Sigmoid colon (tissue), 3 donors: Measurements from ENCODE around the gene GAN.

Experiments used
- POLR2A ChIP-seq, 2 donors: fragments of 450-650 bp; IDR thresholded peaks; one replicate each; pipeline ENCODE4 v1.6.1; 2016; ENCODE audit warnings: antibody characterized with exemption in 2 of 2, mild to moderate bottlenecking in 2 of 2, moderate library complexity in 2 of 2
- TF ChIP-seq, protein P1 (sequence below), 4 experiments: fragments of 450-650 bp in 3 of 4; fragments of 200-600 bp in 1 of 4; IDR thresholded peaks; one replicate each; pipeline ENCODE4 v1.5.1; 2016 to 2019; ENCODE audit warnings: antibody characterized with exemption in 4 of 4, mild to moderate bottlenecking in 3 of 4, moderate library complexity in 2 of 4

DNA sequence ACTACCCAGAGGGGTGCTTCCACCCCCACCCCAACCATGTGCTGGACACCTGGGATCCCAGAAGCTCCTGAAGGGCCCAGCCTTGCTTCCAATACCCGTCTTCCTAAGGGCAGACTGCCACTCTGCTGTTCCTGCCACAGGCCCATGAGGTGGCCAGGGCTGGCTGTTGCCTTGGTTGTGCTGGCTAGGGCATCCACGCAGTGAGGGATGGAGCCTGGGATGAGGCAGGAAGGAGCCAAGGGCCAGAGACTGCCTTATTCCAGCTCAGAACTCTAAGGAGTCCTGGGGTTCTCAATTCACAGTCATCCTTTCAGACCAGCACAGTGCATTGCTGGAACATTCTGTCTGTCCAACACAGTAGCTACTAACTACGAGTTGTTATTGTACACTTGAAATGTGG is 38.4 kb upstream of the GAN start:
- TF ChIP-seq, protein P1, sequence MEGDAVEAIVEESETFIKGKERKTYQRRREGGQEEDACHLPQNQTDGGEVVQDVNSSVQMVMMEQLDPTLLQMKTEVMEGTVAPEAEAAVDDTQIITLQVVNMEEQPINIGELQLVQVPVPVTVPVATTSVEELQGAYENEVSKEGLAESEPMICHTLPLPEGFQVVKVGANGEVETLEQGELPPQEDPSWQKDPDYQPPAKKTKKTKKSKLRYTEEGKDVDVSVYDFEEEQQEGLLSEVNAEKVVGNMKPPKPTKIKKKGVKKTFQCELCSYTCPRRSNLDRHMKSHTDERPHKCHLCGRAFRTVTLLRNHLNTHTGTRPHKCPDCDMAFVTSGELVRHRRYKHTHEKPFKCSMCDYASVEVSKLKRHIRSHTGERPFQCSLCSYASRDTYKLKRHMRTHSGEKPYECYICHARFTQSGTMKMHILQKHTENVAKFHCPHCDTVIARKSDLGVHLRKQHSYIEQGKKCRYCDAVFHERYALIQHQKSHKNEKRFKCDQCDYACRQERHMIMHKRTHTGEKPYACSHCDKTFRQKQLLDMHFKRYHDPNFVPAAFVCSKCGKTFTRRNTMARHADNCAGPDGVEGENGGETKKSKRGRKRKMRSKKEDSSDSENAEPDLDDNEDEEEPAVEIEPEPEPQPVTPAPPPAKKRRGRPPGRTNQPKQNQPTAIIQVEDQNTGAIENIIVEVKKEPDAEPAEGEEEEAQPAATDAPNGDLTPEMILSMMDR (IDR thresholded peaks at IDR 0.05), result no peak
- TF ChIP-seq POLR2A (IDR thresholded peaks at IDR 0.05), result no peak
